PFSK-1 (cell line): ENCODE results near the gene DLGAP1.

Experiments used
- FOXP2 ChIP-seq: optimal IDR thresholded peaks from 2 replicates; pipeline ENCODE3; 2011; ENCODE audit warnings: borderline replicate concordance, control low read depth, inconsistent platforms; ENCODE audit not compliant: insufficient read depth; ENCODE audit errors: extremely low read length, extremely low read depth
- POLR2AphosphoS5 ChIP-seq: IDR thresholded peaks from 2 replicates; pipeline ENCODE4 v1.6.1; 2012; ENCODE audit warnings: low read depth, mild to moderate bottlenecking, control low read depth, low read length, moderate library complexity
- REST ChIP-seq, 2 experiments: IDR thresholded peaks; 2 replicates each; pipeline versions ENCODE4 v1.6.1 to v1.8.0; 2011 to 2012; ENCODE audit warnings: low read depth in 2 of 2, low read length in 2 of 2, control low read depth in 1 of 2, inconsistent platforms in 1 of 2, mild to moderate bottlenecking in 1 of 2, moderate library complexity in 1 of 2; ENCODE audit not compliant: insufficient read depth in 1 of 2
- SIN3A ChIP-seq: IDR thresholded peaks from 2 replicates; pipeline ENCODE4 v1.6.1; 2012; ENCODE audit warnings: mild to moderate bottlenecking, low read length, moderate library complexity, borderline replicate concordance; ENCODE audit not compliant: insufficient read depth
- TAF1 ChIP-seq: IDR thresholded peaks from 2 replicates; pipeline ENCODE4 v1.6.1; 2012; ENCODE audit warnings: low read length, control low read depth, borderline replicate concordance; ENCODE audit not compliant: insufficient read depth

Gene DLGAP1

GRCh38 chr18:3717376-3718025 lies 737.6 kb downstream of the DLGAP1 start:
- TF ChIP-seq POLR2AphosphoS5, result no peak
- no peak for TF ChIP-seq FOXP2

- TF ChIP-seq SIN3A (no peak), TAF1 (no peak), REST (IDR thresholded peaks at IDR 0.05; ENCODE audit: insufficient read depth in 1 of 2, low read depth in 2 of 2, low read length in 2 of 2) (no peak), FOXP2 (no peak), POLR2AphosphoS5 (no peak)
Measured at GRCh38 chr18:3716116-3716660, 738.9 kb downstream of the DLGAP1 start.

- no peak for TF ChIP-seq REST (IDR thresholded peaks at IDR 0.05; ENCODE audit: insufficient read depth in 1 of 2, low read depth in 2 of 2, low read length in 2 of 2)
- TF ChIP-seq TAF1, result no peak
- TF ChIP-seq FOXP2, result no peak
- no peak for TF ChIP-seq SIN3A
- TF ChIP-seq POLR2AphosphoS5, result no peak
Measured at GRCh38 chr18:3715231-3716080, 739.7 kb downstream of the DLGAP1 start.

GRCh38 chr18:3713708-3714107 lies 741.4 kb downstream of the DLGAP1 start:
- TF ChIP-seq REST (IDR thresholded peaks at IDR 0.05; ENCODE audit: insufficient read depth in 1 of 2, low read depth in 2 of 2, low read length in 2 of 2), result no peak
- TF ChIP-seq SIN3A, result no peak
- no peak for TF ChIP-seq POLR2AphosphoS5
- no peak for TF ChIP-seq TAF1
- no peak for TF ChIP-seq FOXP2

GRCh38 chr18:3713166-3713565 lies 741.9 kb downstream of the DLGAP1 start:
- TF ChIP-seq FOXP2 (no peak), POLR2AphosphoS5 (no peak), REST (IDR thresholded peaks at IDR 0.05; ENCODE audit: insufficient read depth in 1 of 2, low read depth in 2 of 2, low read length in 2 of 2) (no peak), TAF1 (no peak)
